H9 (cell line): ENCODE results near the gene KMT2D. TPM values are rescaled to one million over a fixed set of nuclear protein-coding genes. Genes with fewer than 3 reads are reported as not detected.

Source experiments
- DNase-seq: peaks from one replicate; pipeline ENCODE4 v3.0.0-alpha.2; 2017
- H2AFZ ChIP-seq: one replicate; pipeline ENCODE4 v1.6.1; 2013; ENCODE audit warnings: mild to moderate bottlenecking, low read length, control low read depth, moderate library complexity
- H2AK5ac ChIP-seq: 2 replicates; pipeline ENCODE4 v1.6.1; 2013; ENCODE audit warnings: low read length, control low read depth, mixed read lengths; ENCODE audit not compliant: insufficient read length
- H2BK120ac ChIP-seq: one replicate; pipeline ENCODE4 v1.6.1; 2013; ENCODE audit warnings: low read depth, mild to moderate bottlenecking, low read length, control low read depth, inconsistent platforms; ENCODE audit not compliant: poor library complexity, severe bottlenecking
- H2BK12ac ChIP-seq: 2 replicates; pipeline ENCODE4 v1.6.1; 2013; ENCODE audit warnings: low read length, control low read depth, mixed read lengths, low read depth; ENCODE audit not compliant: insufficient read length
- H2BK15ac ChIP-seq: 2 replicates; pipeline ENCODE4 v1.6.1; 2013; ENCODE audit warnings: low read depth, low read length, control low read depth
- H2BK20ac ChIP-seq: one replicate; pipeline ENCODE4 v1.6.1; 2013; ENCODE audit warnings: low read depth, mild to moderate bottlenecking, low read length, control low read depth, inconsistent platforms; ENCODE audit not compliant: poor library complexity, severe bottlenecking
- H2BK5ac ChIP-seq: 2 replicates; pipeline ENCODE4 v1.6.1; 2013; ENCODE audit warnings: low read length, control low read depth, mixed read lengths; ENCODE audit not compliant: insufficient read length
- H3K14ac ChIP-seq: 2 replicates; pipeline ENCODE4 v1.6.1; 2013; ENCODE audit warnings: low read length, control low read depth; ENCODE audit not compliant: insufficient read depth
- H3K18ac ChIP-seq: 2 replicates; pipeline ENCODE4 v1.6.1; 2013; ENCODE audit warnings: low read depth, mild to moderate bottlenecking, mixed read lengths, low read length, control low read depth; ENCODE audit not compliant: insufficient read length
- H3K23ac ChIP-seq: 2 replicates; pipeline ENCODE4 v1.6.1; 2013; ENCODE audit warnings: low read length, control low read depth, mixed read lengths, low read depth; ENCODE audit not compliant: insufficient read length
- H3K23me2 ChIP-seq: 2 replicates; pipeline ENCODE4 v1.6.1; 2013; ENCODE audit warnings: low read depth, mild to moderate bottlenecking, mixed read lengths, low read length, control low read depth; ENCODE audit not compliant: insufficient read length, poor library complexity, severe bottlenecking
- H3K27ac ChIP-seq: 2 replicates; pipeline ENCODE4 v1.5.1; 2013; ENCODE audit warnings: low read length, control low read depth, mixed read lengths, low read depth; ENCODE audit not compliant: insufficient read length
- H3K27me3 ChIP-seq: 2 replicates; pipeline ENCODE4 v1.6.1; 2013; ENCODE audit warnings: low read length, control low read depth, inconsistent platforms; ENCODE audit not compliant: insufficient read depth
- H3K4ac ChIP-seq: 2 replicates; pipeline ENCODE4 v1.6.1; 2013; ENCODE audit warnings: low read depth, mild to moderate bottlenecking, control low read depth, inconsistent platforms, low read length, moderate library complexity
- H3K4me1 ChIP-seq: 2 replicates; pipeline ENCODE4 v1.6.1; 2013; ENCODE audit warnings: low read length, control low read depth, inconsistent platforms; ENCODE audit not compliant: insufficient read depth
- H3K4me2 ChIP-seq: 2 replicates; pipeline ENCODE4 v1.6.1; 2013; ENCODE audit warnings: low read length, control low read depth, mixed read lengths; ENCODE audit not compliant: insufficient read length, insufficient read depth
- H3K56ac ChIP-seq: 2 replicates; pipeline ENCODE4 v1.6.1; 2013; ENCODE audit warnings: low read depth, mild to moderate bottlenecking, mixed read lengths, low read length, control low read depth; ENCODE audit not compliant: insufficient read length
- H3K79me1 ChIP-seq: 2 replicates; pipeline ENCODE4 v1.6.1; 2013; ENCODE audit warnings: low read depth, mild to moderate bottlenecking, moderate library complexity, low read length, control low read depth, inconsistent platforms; ENCODE audit not compliant: insufficient read depth, poor library complexity, severe bottlenecking
- H3K79me2 ChIP-seq: 2 replicates; pipeline ENCODE4 v1.6.1; 2013; ENCODE audit warnings: low read length, control low read depth, inconsistent platforms; ENCODE audit not compliant: insufficient read depth
- H3K9ac ChIP-seq: 2 replicates; pipeline ENCODE4 v1.6.1; 2013; ENCODE audit warnings: low read length, control low read depth, mixed read lengths; ENCODE audit not compliant: insufficient read length; ENCODE audit errors: extremely low read depth
- H3K9me3 ChIP-seq: one replicate; pipeline ENCODE4 v1.6.1; 2013; ENCODE audit warnings: low read depth, low read length, inconsistent platforms; ENCODE audit not compliant: control insufficient read depth
- H3T11ph ChIP-seq: one replicate; pipeline ENCODE4 v1.6.1; 2013; ENCODE audit warnings: mild to moderate bottlenecking, low read length, control low read depth, inconsistent platforms
- H4K20me1 ChIP-seq: one replicate; pipeline ENCODE4 v1.6.1; 2013; ENCODE audit not compliant: control insufficient read depth, insufficient read length, insufficient read depth
- H4K5ac ChIP-seq: 2 replicates; pipeline ENCODE4 v1.6.1; 2013; ENCODE audit warnings: low read depth, mild to moderate bottlenecking, mixed read lengths, low read length, control low read depth; ENCODE audit not compliant: insufficient read length
- H4K8ac ChIP-seq: replicated peaks from 2 replicates; pipeline ENCODE4 v1.6.1; 2013; ENCODE audit warnings: low read length, control low read depth, mixed read lengths, low read depth; ENCODE audit not compliant: insufficient read length
- H4K91ac ChIP-seq: 2 replicates; pipeline ENCODE4 v1.6.1; 2013; ENCODE audit warnings: low read depth, mild to moderate bottlenecking, moderate library complexity, mixed read lengths, low read length, control low read depth; ENCODE audit not compliant: insufficient read length
- H3K27ac Mint-ChIP-seq, 3 experiments: 2 replicates in 2 of 3; 3 replicates in 1 of 3; pipeline ENCODE4 v1.8.0; 2020 to 2021; ENCODE audit warnings: mixed read lengths in 3 of 3, mild to moderate bottlenecking in 1 of 3, moderate library complexity in 1 of 3
- H3K27me3 Mint-ChIP-seq: 2 replicates; pipeline ENCODE4 v1.8.0; 2021; ENCODE audit warnings: low read depth, mild to moderate bottlenecking, moderate library complexity, mixed read lengths
- H3K36me3 Mint-ChIP-seq, 3 experiments: 2 replicates in 2 of 3; 3 replicates in 1 of 3; pipeline ENCODE4 v1.8.0; 2020 to 2021; ENCODE audit warnings: low read depth in 3 of 3, mixed read lengths in 3 of 3; ENCODE audit not compliant: insufficient read depth in 1 of 3
- H3K4me1 Mint-ChIP-seq, 2 experiments: 2 replicates each; pipeline ENCODE4 v1.8.0; 2020; ENCODE audit warnings: mixed read lengths in 2 of 2
- H3K4me3 Mint-ChIP-seq, 2 experiments: 2 replicates in 1 of 2; 3 replicates in 1 of 2; pipeline ENCODE4 v1.8.0; 2020 to 2021; ENCODE audit warnings: mild to moderate bottlenecking in 2 of 2, mixed read lengths in 2 of 2, moderate library complexity in 1 of 2
- H3K9me3 Mint-ChIP-seq, 2 experiments: 2 replicates in 1 of 2; 3 replicates in 1 of 2; pipeline ENCODE4 v1.8.0; 2020; ENCODE audit warnings: mild to moderate bottlenecking in 2 of 2, mixed read lengths in 2 of 2, moderate library complexity in 1 of 2
- WGBS: extraction: QIAGEN DNeasy Blood & Tissue Kit; methylation state at CpG from one replicate; pipeline ENCODE4 v1.1.7; 2013; ENCODE audit warnings: missing lambda C conversion rate, low lambda C conversion rate, mixed read lengths; ENCODE audit not compliant: insufficient read length; ENCODE audit errors: extremely low coverage; 5-methylcytosine and 5-hydroxymethylcytosine counted together
- total RNA-seq: library from RNA; stranded (reverse); gene quantifications from 2 replicates; pipeline ENCODE4 v1.2.1, GENCODE V29; 2021
- TF ChIP-seq, protein P1 (sequence below): fragments of 200-600 bp; sonication (generic); conservative IDR thresholded peaks from 3 replicates; pipeline ENCODE4 v1.8.0; 2021; ENCODE audit warnings: antibody characterized with exemption, mild to moderate bottlenecking

The KMT2D gene
- total RNA-seq, 1 experiment from 2014 or later: 93.7 TPM

DNA sequence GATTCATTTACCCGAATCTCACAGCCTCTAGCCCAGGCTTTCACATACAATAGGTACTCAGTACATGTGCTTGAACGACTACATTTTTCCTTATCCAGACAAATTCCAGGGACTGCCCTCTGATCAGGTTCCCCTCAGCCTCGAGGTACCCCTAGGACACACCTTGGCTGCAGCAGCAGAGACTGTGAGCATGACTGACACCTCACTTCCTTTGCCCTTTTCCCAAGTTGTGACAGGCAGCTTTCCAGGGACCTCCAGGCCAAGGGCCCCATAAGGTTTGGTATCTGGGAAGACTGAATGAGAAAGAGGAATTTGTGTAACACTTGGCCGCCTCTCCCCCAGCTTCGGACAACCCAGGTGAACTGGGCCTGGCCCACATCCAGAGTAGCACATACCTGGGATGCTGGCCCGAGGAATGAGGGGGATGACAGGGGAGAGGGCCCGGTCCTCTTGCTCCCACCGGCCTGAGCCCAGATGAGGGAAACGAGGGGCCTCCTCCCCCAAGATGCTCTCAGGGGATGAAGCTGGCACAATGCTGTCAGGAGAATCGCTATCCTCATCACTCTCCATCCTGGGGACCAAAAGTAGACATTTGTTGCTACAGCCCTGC lies 31.8 kb downstream of the KMT2D start:
- no peaks in the 10 kb centered on the region; the same call in 1 of the 2 replicates for H3K27me3 Mint-ChIP-seq
- H3K9me3 ChIP-seq: no peaks in the 10 kb centered on the region
- H3K4me3 Mint-ChIP-seq: no peak overlapping the region
- H3T11ph ChIP-seq: no peak overlapping the region
- H4K91ac ChIP-seq: no peak overlapping the region
- no peak overlapping the region for H3K56ac ChIP-seq
- H3K9me3 Mint-ChIP-seq: no peaks in the 10 kb centered on the region
- H3K14ac ChIP-seq: no peak overlapping the region
- H3K9ac ChIP-seq: no peak overlapping the region
- no peak overlapping the region for H2AFZ ChIP-seq
- H2BK15ac ChIP-seq: no peak overlapping the region
- no peak overlapping the region for H3K27ac Mint-ChIP-seq
- H3K27me3 ChIP-seq: no peaks in the 10 kb centered on the region; the same call in 1 of the 2 replicates
- no peaks in the 10 kb centered on the region for H3K4me1 Mint-ChIP-seq
- H2BK20ac ChIP-seq: no peak overlapping the region
- no peaks in the 10 kb centered on the region for H3K4me1 ChIP-seq
- TF ChIP-seq, protein P1, sequence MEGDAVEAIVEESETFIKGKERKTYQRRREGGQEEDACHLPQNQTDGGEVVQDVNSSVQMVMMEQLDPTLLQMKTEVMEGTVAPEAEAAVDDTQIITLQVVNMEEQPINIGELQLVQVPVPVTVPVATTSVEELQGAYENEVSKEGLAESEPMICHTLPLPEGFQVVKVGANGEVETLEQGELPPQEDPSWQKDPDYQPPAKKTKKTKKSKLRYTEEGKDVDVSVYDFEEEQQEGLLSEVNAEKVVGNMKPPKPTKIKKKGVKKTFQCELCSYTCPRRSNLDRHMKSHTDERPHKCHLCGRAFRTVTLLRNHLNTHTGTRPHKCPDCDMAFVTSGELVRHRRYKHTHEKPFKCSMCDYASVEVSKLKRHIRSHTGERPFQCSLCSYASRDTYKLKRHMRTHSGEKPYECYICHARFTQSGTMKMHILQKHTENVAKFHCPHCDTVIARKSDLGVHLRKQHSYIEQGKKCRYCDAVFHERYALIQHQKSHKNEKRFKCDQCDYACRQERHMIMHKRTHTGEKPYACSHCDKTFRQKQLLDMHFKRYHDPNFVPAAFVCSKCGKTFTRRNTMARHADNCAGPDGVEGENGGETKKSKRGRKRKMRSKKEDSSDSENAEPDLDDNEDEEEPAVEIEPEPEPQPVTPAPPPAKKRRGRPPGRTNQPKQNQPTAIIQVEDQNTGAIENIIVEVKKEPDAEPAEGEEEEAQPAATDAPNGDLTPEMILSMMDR: no peak
- no peak overlapping the region for H3K27ac ChIP-seq
- H2BK120ac ChIP-seq: no peak overlapping the region
- H2AK5ac ChIP-seq: no peak overlapping the region
- H3K18ac ChIP-seq: no peak overlapping the region
- H3K79me1 ChIP-seq: no peaks in the 10 kb centered on the region
- no peak overlapping the region for H3K23ac ChIP-seq
- no peaks in the 10 kb centered on the region for H3K79me2 ChIP-seq
- no peak overlapping the region for H3K4ac ChIP-seq
- H2BK12ac ChIP-seq: no peak overlapping the region
- no peak for DNase-seq
- H4K8ac ChIP-seq: no peak overlapping the region
- H4K20me1 ChIP-seq: no peaks in the 10 kb centered on the region
- no peaks in the 10 kb centered on the region for H3K23me2 ChIP-seq
- WGBS: no CpG with 5 or more reads among the region's 10 CpGs
- H3K4me2 ChIP-seq: no peak overlapping the region
- no peak overlapping the region for H2BK5ac ChIP-seq
- H3K36me3 Mint-ChIP-seq: peaks cover 47 to 92% (median 87%) of the 10 kb centered on the region in 3 experiments
- H4K5ac ChIP-seq: no peak overlapping the region
